Gastrocnemius medialis (tissue), 4 donors: ENCODE measurements around the gene EYA4. TPM values are rescaled to one million over a fixed set of nuclear protein-coding genes. Genes with fewer than 3 reads are reported as not detected.

ENCODE experiments used
- ATAC-seq, 2 donors: fragments of 150-250 bp; one replicate each; pipeline ENCODE4 v1.9.1; 2016
- DNase-seq, 2 donors: peaks; one replicate each; pipeline ENCODE4 v3.0.0-alpha.2; 2019
- H3K27ac ChIP-seq, 4 donors: fragments of 200-600 bp; sonication (generic); 1 replicate in 1 of 4; 2 replicates in 3 of 4; pipeline ENCODE4 v1.5.1; 2016 to 2018; ENCODE audit warnings: mild to moderate bottlenecking in 2 of 4, moderate library complexity in 1 of 4
- H3K27me3 ChIP-seq, 3 donors: fragments of 200-600 bp; sonication (generic) in 2 of 3; 1 replicate in 1 of 3; 2 replicates in 2 of 3; pipeline versions ENCODE4 v1.5.1 to v1.6.0; 2016 to 2019; ENCODE audit warnings: mild to moderate bottlenecking in 1 of 3, moderate library complexity in 1 of 3
- H3K36me3 ChIP-seq, 2 donors: fragments of 200-600 bp; sonication (generic) in 1 of 2; one replicate each; pipeline ENCODE4 v1.5.1; 2017 to 2018
- H3K4me1 ChIP-seq, 2 donors: fragments of 200-600 bp; sonication (generic) in 1 of 2; one replicate each; pipeline ENCODE4 v1.5.1; 2016 to 2017; ENCODE audit warnings: mild to moderate bottlenecking in 2 of 2
- H3K4me3 ChIP-seq, 4 donors: fragments of 200-600 bp; sonication (generic) in 3 of 4; 1 replicate in 1 of 4; 2 replicates in 3 of 4; pipeline ENCODE4 v1.5.1; 2016 to 2019; ENCODE audit warnings: mild to moderate bottlenecking in 2 of 4
- H3K9me3 ChIP-seq, 3 donors: fragments of 200-600 bp; sonication (generic) in 2 of 3; 1 replicate in 1 of 3; 2 replicates in 2 of 3; pipeline ENCODE4 v1.5.1; 2016 to 2019
- POLR2A ChIP-seq, 2 donors: fragments of 450-650 bp; IDR thresholded peaks; one replicate each; pipeline ENCODE4 v1.6.1; 2017; ENCODE audit warnings: antibody characterized with exemption in 2 of 2, mild to moderate bottlenecking in 2 of 2, moderate library complexity in 2 of 2
- in situ Hi-C, 4 donors: fragments of 200-750 bp; cut with MboI; loops; one replicate each; pipeline versions ENCODE4 v1.15.0 to v1.8.0; 2017; ENCODE audit warnings: low sequenced_read_pairs in 4 of 4
- intact Hi-C: fragments of 100-400 bp; cut with DNase I; formaldehyde crosslinking; loops from one replicate; pipeline ENCODE4 v1.15.1; 2023; ENCODE audit warnings: low total_unique reads
- total RNA-seq, 4 donors: library from RNA; depleted of rRNA; stranded (reverse); fragments of >200 nt; gene quantifications; one replicate each; pipeline versions ENCODE4 v1.1.0 to v1.2.3, GENCODE V29; 2016
- TF ChIP-seq, protein P1 (sequence below), 5 experiments: fragments of 450-650 bp in 3 of 5; fragments of 200-600 bp in 2 of 5; sonication (generic) in 2 of 5; IDR thresholded peaks in 4 of 5; conservative IDR thresholded peaks in 1 of 5; 1 replicate in 4 of 5; 2 replicates in 1 of 5; pipeline ENCODE4 v1.5.1; 2016 to 2019; ENCODE audit warnings: antibody characterized with exemption in 5 of 5, mild to moderate bottlenecking in 3 of 5, moderate library complexity in 3 of 5

EYA4 gene, protein sequence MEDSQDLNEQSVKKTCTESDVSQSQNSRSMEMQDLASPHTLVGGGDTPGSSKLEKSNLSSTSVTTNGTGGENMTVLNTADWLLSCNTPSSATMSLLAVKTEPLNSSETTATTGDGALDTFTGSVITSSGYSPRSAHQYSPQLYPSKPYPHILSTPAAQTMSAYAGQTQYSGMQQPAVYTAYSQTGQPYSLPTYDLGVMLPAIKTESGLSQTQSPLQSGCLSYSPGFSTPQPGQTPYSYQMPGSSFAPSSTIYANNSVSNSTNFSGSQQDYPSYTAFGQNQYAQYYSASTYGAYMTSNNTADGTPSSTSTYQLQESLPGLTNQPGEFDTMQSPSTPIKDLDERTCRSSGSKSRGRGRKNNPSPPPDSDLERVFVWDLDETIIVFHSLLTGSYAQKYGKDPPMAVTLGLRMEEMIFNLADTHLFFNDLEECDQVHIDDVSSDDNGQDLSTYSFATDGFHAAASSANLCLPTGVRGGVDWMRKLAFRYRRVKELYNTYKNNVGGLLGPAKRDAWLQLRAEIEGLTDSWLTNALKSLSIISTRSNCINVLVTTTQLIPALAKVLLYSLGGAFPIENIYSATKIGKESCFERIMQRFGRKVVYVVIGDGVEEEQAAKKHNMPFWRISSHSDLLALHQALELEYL
- total RNA-seq = 100 to 1,000 TPM in 1 of 4 donors, 10 to 100 TPM in 3; 33.7 to 110 (median 62.1) TPM

DNA sequence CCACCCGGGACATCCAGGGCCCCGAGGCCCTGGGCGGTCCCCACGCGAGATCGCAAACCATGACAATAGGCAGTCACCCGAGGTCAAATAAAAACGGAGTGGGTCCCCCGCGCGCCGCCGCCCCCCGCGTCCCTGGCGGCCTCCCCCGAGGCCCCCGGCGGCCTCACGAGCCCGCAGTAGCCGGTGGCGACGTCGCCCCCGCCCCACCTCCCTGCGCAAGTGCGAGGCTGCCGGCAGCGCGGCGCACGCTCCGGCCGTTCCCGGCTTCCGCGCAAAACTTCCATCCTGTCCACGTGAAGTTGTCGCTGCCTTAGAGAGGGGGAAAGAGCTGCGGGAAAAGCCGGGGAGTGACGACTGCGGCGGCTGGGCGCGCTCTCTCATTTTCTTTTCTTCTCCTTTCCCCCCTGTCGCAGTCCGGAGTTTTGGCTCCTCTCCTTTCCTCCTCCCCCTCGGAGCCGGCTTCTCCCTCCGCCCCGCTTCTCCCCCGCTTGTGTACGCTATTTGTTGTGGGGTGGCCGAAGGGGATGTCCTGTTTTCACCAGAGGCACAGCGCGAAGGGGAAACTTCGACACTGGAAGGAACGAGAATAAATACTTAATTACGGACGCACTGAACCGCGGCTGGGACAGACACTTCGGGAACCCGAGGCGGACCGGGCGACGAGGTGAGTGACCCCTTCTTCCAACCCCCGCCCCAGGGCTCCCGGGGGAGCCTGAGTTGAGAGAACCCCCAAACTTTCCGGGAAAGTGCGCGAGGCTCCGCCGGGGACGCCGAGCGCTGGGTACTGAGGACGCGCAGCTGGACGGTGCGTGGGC lies at the start of gene EYA4:
EYA4 (plus strand) TSS at position 272 of the 815 bp plus-strand sequence. CDS start 33,424 bp downstream, outside the sequence.
- TF ChIP-seq, protein P1, sequence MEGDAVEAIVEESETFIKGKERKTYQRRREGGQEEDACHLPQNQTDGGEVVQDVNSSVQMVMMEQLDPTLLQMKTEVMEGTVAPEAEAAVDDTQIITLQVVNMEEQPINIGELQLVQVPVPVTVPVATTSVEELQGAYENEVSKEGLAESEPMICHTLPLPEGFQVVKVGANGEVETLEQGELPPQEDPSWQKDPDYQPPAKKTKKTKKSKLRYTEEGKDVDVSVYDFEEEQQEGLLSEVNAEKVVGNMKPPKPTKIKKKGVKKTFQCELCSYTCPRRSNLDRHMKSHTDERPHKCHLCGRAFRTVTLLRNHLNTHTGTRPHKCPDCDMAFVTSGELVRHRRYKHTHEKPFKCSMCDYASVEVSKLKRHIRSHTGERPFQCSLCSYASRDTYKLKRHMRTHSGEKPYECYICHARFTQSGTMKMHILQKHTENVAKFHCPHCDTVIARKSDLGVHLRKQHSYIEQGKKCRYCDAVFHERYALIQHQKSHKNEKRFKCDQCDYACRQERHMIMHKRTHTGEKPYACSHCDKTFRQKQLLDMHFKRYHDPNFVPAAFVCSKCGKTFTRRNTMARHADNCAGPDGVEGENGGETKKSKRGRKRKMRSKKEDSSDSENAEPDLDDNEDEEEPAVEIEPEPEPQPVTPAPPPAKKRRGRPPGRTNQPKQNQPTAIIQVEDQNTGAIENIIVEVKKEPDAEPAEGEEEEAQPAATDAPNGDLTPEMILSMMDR (IDR thresholded peaks at IDR 0.05 in 4 of 5, conservative IDR thresholded peaks at IDR 0.05 in 1 of 5) = no peak
- TF ChIP-seq POLR2A (IDR thresholded peaks at IDR 0.05) = peak; percentile 66 to 82
- intact Hi-C loops = loop anchor here (1.0 to 5.0 kb wide), 7 partner anchors 128 to 429 kb away; partner anchors contain the start of gene RPS12
- in situ Hi-C loops = loop anchor here in 1 of 4 donors (10.0 kb wide), 2 partner anchors 114 to 194 kb away; no protein-coding TSS in a partner anchor
- DNase-seq = peak; percentile 61 to 76
- Histone ChIP-seq H3K4me1 (peaks cover 19 to 28% of the 10 kb centered on the region in 2 donors), H3K36me3 (no peaks in the 10 kb centered on the region), H3K9me3 (no peaks in the 10 kb centered on the region), H3K4me3 (peak within 1 kb of the TSS; percentile 76 to 94 (median 80)), H3K27ac (peak within 1 kb of the TSS; percentile 95 to 99 (median 96)), H3K27me3 (no peaks in the 10 kb centered on the region)
- peak; percentile 51 to 55 for ATAC-seq

DNA sequence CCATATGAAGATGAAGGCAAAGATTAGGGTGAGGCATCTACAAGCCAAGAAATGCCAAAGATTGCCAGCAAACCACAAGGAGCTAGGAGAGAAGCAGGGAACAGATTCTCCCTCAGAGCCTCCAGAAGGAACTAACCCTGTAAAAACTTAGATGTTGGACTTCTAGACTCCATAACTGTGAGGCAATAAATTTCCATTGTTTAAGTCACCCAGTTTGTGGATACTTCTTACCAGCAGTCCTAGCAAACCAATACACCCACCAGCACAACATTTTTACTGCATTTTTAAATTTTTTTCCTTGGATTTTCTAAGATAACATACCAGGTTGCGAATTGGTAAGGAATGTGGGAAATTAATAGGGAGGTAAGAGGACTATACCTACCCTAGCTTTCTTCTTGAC lies 47.8 kb upstream of the EYA4 start:
- no peak overlapping the region for H3K27ac ChIP-seq
- intact Hi-C loops = loop anchor here (5.0 kb wide), 2 partner anchors 44 to 179 kb away; no protein-coding TSS in a partner anchor
- ATAC-seq = no peak

DNA sequence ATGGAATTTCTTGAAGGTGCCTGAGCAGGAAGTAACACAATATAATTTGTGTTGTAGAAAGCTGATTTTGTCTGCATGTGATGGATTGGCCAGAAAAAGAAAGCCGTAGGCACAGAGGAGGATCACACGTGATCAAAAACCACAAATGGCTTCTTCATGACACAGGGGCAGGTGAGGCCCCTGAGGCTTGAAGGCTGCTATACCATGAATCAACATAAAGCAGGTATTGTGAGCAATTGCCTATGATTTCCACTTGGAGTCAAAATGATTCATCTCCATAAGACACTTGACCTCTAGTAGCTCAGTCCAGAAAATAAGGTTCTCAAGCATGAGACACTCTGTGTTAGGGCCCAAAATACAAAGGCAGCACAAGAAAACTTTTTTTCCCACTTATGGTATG lies 42.4 kb upstream of the EYA4 start:
- ATAC-seq (no peak), DNase-seq (no peak)
- Histone ChIP-seq H3K36me3 (no peaks in the 10 kb centered on the region), H3K9me3 (no peaks in the 10 kb centered on the region), H3K27ac (no peak overlapping the region), H3K4me3 (no peak overlapping the region), H3K4me1 (peaks cover 0 to 4% of the 10 kb centered on the region in 2 donors), H3K27me3 (no peaks in the 10 kb centered on the region)
- intact Hi-C loops = no loop called here
- TF ChIP-seq POLR2A (IDR thresholded peaks at IDR 0.05) = no peak
- TF ChIP-seq, protein P1 (IDR thresholded peaks at IDR 0.05 in 4 of 5, conservative IDR thresholded peaks at IDR 0.05 in 1 of 5) = no peak
- in situ Hi-C loops = no loop called here

More for the DNA sequence above, 47.8 kb upstream of the EYA4 start:
- Histone ChIP-seq H3K4me3 (no peak overlapping the region), H3K4me1 (peaks cover 5 to 13% of the 10 kb centered on the region in 2 donors), H3K27me3 (no peaks in the 10 kb centered on the region), H3K9me3 (no peaks in the 10 kb centered on the region), H3K36me3 (no peaks in the 10 kb centered on the region)
- DNase-seq = no peak
- TF ChIP-seq, protein P1 (IDR thresholded peaks at IDR 0.05 in 4 of 5, conservative IDR thresholded peaks at IDR 0.05 in 1 of 5) = no peak
- in situ Hi-C loops = no loop called here

DNA sequence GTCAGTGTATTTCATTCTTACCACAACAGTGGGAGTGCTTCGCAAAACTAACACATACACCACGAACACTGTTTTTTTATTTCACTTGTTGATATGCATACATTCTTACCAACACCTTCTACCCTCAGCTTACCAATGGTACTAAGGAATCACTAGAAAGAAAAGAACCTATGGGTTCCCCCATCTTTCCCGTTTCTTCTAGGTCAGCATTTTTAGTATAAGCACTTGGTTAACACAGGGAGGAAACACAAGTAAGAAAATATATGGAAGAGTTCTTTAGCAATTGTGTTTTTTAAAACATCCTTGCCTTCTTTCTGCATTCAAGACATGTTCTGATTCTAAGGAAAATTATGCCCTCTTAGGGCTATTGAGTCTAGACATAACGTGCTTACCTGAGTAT lies 39.9 kb upstream of the EYA4 start:
- Histone ChIP-seq H3K27me3 (no peaks in the 10 kb centered on the region), H3K9me3 (no peaks in the 10 kb centered on the region), H3K27ac (no peak overlapping the region), H3K4me3 (no peak overlapping the region), H3K4me1 (peaks cover 10 to 11% of the 10 kb centered on the region in 2 donors), H3K36me3 (no peaks in the 10 kb centered on the region)
- intact Hi-C loops = no loop called here
- in situ Hi-C loops = no loop called here
- TF ChIP-seq, protein P1 (IDR thresholded peaks at IDR 0.05 in 4 of 5, conservative IDR thresholded peaks at IDR 0.05 in 1 of 5) = no peak
- TF ChIP-seq POLR2A (IDR thresholded peaks at IDR 0.05) = no peak
- ATAC-seq = no peak
- DNase-seq = no peak
